Tibial nerve (tissue), 4 donors: ENCODE measurements around the gene RPS8. TPM values are rescaled to one million over a fixed set of nuclear protein-coding genes. Genes with fewer than 3 reads are reported as not detected.
A peak's percentile ranks its signal among the peaks of the same experiment; 100 is the strongest.
"Not testable (repeated sequence)": the region's sequence is repeated elsewhere in the genome, so short reads cannot be mapped to it uniquely, and the experiment has no call there.

Experiments used
- DNase-seq, 2 donors: peaks; one replicate each; pipeline ENCODE4 v3.0.0-alpha.2; 2019; ENCODE audit warnings: low spot score in 2 of 2
- H3K27ac ChIP-seq, 4 donors: fragments of 200-600 bp; sonication (generic) in 3 of 4; one replicate each; pipeline ENCODE4 v1.5.1; 2017 to 2019; ENCODE audit warnings: mild to moderate bottlenecking in 1 of 4
- H3K27me3 ChIP-seq, 2 donors: fragments of 200-600 bp; sonication (generic) in 1 of 2; one replicate each; pipeline versions ENCODE4 v1.5.1 to v1.6.0; 2017 to 2019
- H3K36me3 ChIP-seq, 3 donors: fragments of 200-600 bp; sonication (generic); one replicate each; pipeline ENCODE4 v1.5.1; 2018 to 2019
- H3K4me1 ChIP-seq, 4 donors: fragments of 200-600 bp; sonication (generic) in 3 of 4; one replicate each; pipeline ENCODE4 v1.5.1; 2017 to 2019
- H3K4me3 ChIP-seq, 4 donors: fragments of 200-600 bp; sonication (generic) in 3 of 4; one replicate each; pipeline ENCODE4 v1.5.1; 2017 to 2019; ENCODE audit warnings: mild to moderate bottlenecking in 1 of 4, moderate library complexity in 1 of 4
- H3K9me3 ChIP-seq, 4 donors: fragments of 200-600 bp; sonication (generic) in 3 of 4; one replicate each; pipeline ENCODE4 v1.5.1; 2017 to 2019
- CTCF ChIP-seq, 5 experiments: fragments of 200-600 bp in 3 of 5; fragments of 450-650 bp in 2 of 5; sonication (generic) in 3 of 5; IDR thresholded peaks; one replicate each; pipeline ENCODE4 v1.5.1; 2016 to 2019; ENCODE audit warnings: antibody characterized with exemption in 5 of 5, mild to moderate bottlenecking in 3 of 5, moderate library complexity in 2 of 5
- EP300 ChIP-seq, 2 donors: sonication (generic); formaldehyde crosslinking; IDR thresholded peaks; one replicate each; pipeline ENCODE4 v1.6.1; 2017; ENCODE audit warnings: antibody characterized with exemption in 2 of 2, mild to moderate bottlenecking in 1 of 2
- POLR2A ChIP-seq, 2 donors: fragments of 450-650 bp; IDR thresholded peaks; one replicate each; pipeline ENCODE4 v1.6.1; 2017; ENCODE audit warnings: antibody characterized with exemption in 2 of 2, mild to moderate bottlenecking in 2 of 2, moderate library complexity in 2 of 2
- WGBS, 2 donors: methylation state at CpG; one replicate each; pipeline ENCODE4 v1.1.5; 2018; 5-methylcytosine and 5-hydroxymethylcytosine counted together
- total RNA-seq, 4 donors: library from RNA; depleted of rRNA; stranded (reverse); fragments of >200 nt; gene quantifications; one replicate each; pipeline ENCODE4 v1.1.0, GENCODE V29; 2016

The RPS8 gene
- total RNA-seq, 4 donors from 2014 or later, result 2,048 to 2,345 (median 2,235) TPM

GRCh38 chr1:44792736-44793502, 17.6 kb downstream of the RPS8 start:
- Histone ChIP-seq H3K27me3 (no peaks in the 10 kb centered on the region), H3K4me1 (no peaks in the 10 kb centered on the region), H3K9me3 (no peaks in the 10 kb centered on the region), H3K4me3 (no peak overlapping the region), H3K27ac (no peak overlapping the region), H3K36me3 (no peaks in the 10 kb centered on the region)
- 83 to 87% methylated on average over 9 of the region's 9 CpGs for WGBS, 2 donors
- TF ChIP-seq CTCF (IDR thresholded peaks at IDR 0.05) (no peak), POLR2A (IDR thresholded peaks at IDR 0.05) (no peak), EP300 (IDR thresholded peaks at IDR 0.05) (no peak)
- DNase-seq, result no peak

GRCh38 chr1:44797886-44798285, 22.5 kb downstream of the RPS8 start:
- not testable (repeated sequence) for H3K9me3 ChIP-seq, H3K27me3 ChIP-seq, H3K36me3 ChIP-seq, H3K4me3 ChIP-seq
- peaks cover 0 to 37% (median 24%) of the 10 kb centered on the region in 4 donors for H3K4me1 ChIP-seq
- peak in 1 of 2 donors; percentile 10 for DNase-seq
- H3K27ac ChIP-seq, result peak overlapping the region in 2 of 4 donors; percentile 98 to 100
- WGBS, 2 donors, result 65 to 72% methylated on average over 8 of the region's 8 CpGs

- no peak for TF ChIP-seq POLR2A (IDR thresholded peaks at IDR 0.05)
- no peak for TF ChIP-seq EP300 (IDR thresholded peaks at IDR 0.05)
- no peak for TF ChIP-seq CTCF (IDR thresholded peaks at IDR 0.05)
- Histone ChIP-seq H3K36me3 (peaks cover 0 to 16% (median 0%) of the 10 kb centered on the region in 3 donors), H3K4me1 (peaks cover 0 to 45% (median 24%) of the 10 kb centered on the region in 4 donors), H3K27ac (peak overlapping the region; percentile 10 to 100 (median 98)), H3K4me3 (no peak overlapping the region), H3K9me3 (no peaks in the 10 kb centered on the region), H3K27me3 (no peaks in the 10 kb centered on the region)
- WGBS, 2 donors, result 89% methylated on average over 10 of the region's 10 CpGs
- DNase-seq, result peak in 1 of 2 donors; percentile 11
Observed at GRCh38 chr1:44798481-44799365, 23.4 kb downstream of the RPS8 start.

- DNase-seq, result peak; percentile 97 to 98
- 0% methylated on average over 43 to 75 of the region's 79 CpGs for WGBS, 2 donors
- Histone ChIP-seq H3K4me1 (peaks cover 0 to 48% (median 24%) of the 10 kb centered on the region in 4 donors), H3K27me3 (no peaks in the 10 kb centered on the region), H3K9me3 (no peaks in the 10 kb centered on the region), H3K4me3 (peak within 1 kb of the TSS; percentile 68 to 97 (median 80)), H3K27ac (peak within 1 kb of the TSS; percentile 83 to 100 (median 98)), H3K36me3 (peaks cover 0 to 28% (median 6%) of the 10 kb centered on the region in 3 donors)
- TF ChIP-seq POLR2A (IDR thresholded peaks at IDR 0.05) (peak; percentile 89 to 98), EP300 (IDR thresholded peaks at IDR 0.05) (peak; percentile 91 to 95), CTCF (IDR thresholded peaks at IDR 0.05) (peak; percentile 94 to 96 (median 96))
Observed at GRCh38 chr1:44799770-44800584, 24.6 kb downstream of the RPS8 start, which contains the start of gene PLK3. TSS of gene PLK3 (plus strand) at chr1:44800377. CDS start at chr1:44800464, 87 bp downstream.
